IMR-90 (cell line): ENCODE measurements around the gene CENPU. TPM values are rescaled to one million over a fixed set of nuclear protein-coding genes. Genes with fewer than 3 reads are reported as not detected.

ENCODE experiments used
- polyA plus RNA-seq, 3 experiments: library from polyadenylated mRNA; depleted of rRNA; stranded (reverse); fragments of >200 nt; gene quantifications; 2 replicates each; pipeline ENCODE4 v1.2.3, GENCODE V29; 2012; ENCODE audit warnings: low replicate concordance in 1 of 3
- total RNA-seq: library from RNA; depleted of rRNA; stranded (reverse); fragments of >200 nt; gene quantifications from 2 replicates; pipeline ENCODE4 v1.2.3, GENCODE V29; 2012; rRNA removed

Gene CENPU
- total and polyA plus RNA-seq, 2 of the 4 experiments (the other 2 are of a cell fraction): 13.6 to 14.6 TPM

Other genes starting within 250 kb of the CENPU start
- 26.7 and 58.9 TPM in 2 replicates for gene CASP3, start 84.6 kb downstream of the CENPU start, total RNA-seq
- gene CASP3, start 84.6 kb downstream of the CENPU start, polyA plus RNA-seq (2012; rRNA removed): 21.1 and 27.4 TPM in 2 replicates
- 5.6 and 10.0 TPM in 2 replicates for gene PRIMPOL, start 84.4 kb downstream of the CENPU start, total RNA-seq
- 6.6 and 8.8 TPM in 2 replicates for gene PRIMPOL, start 84.4 kb downstream of the CENPU start, polyA plus RNA-seq (2012; rRNA removed)
- 26.0 and 27.5 TPM in 2 replicates for gene ACSL1, start 91.9 kb upstream of the CENPU start, total RNA-seq
- gene ACSL1, start 91.9 kb upstream of the CENPU start, polyA plus RNA-seq (2012; rRNA removed): 9.8 and 14.4 TPM in 2 replicates